Activated CD4-positive, alpha-beta T cell treated with anti-CD3 and anti-CD28 coated beads, Interleukin-2, amount 10 ng/mL, durations not matched to agents 24 days and 14 days (primary cell): ENCODE data around the gene FRMD4A. TPM values are rescaled to one million over a fixed set of nuclear protein-coding genes. Genes with fewer than 3 reads are reported as not detected.

Source experiments
- DNase-seq: peaks from one replicate; pipeline ENCODE4 v3.0.0; 2022
- H3K27ac Mint-ChIP-seq: one replicate; pipeline ENCODE4 v1.8.0; 2022; ENCODE audit warnings: mild to moderate bottlenecking, mixed read lengths
- H3K27me3 Mint-ChIP-seq: one replicate; pipeline ENCODE4 v1.8.0; 2022; ENCODE audit warnings: mixed read lengths
- H3K36me3 Mint-ChIP-seq: one replicate; pipeline ENCODE4 v1.8.0; 2022; ENCODE audit warnings: low read depth, mild to moderate bottlenecking, mixed read lengths
- H3K4me1 Mint-ChIP-seq: one replicate; pipeline ENCODE4 v1.8.0; 2021; ENCODE audit warnings: mixed read lengths
- H3K4me3 Mint-ChIP-seq: one replicate; pipeline ENCODE4 v1.8.0; 2022; ENCODE audit warnings: mild to moderate bottlenecking, moderate library complexity, mixed read lengths
- H3K9me3 Mint-ChIP-seq: one replicate; pipeline ENCODE4 v1.8.0; 2021; ENCODE audit warnings: mixed read lengths
- intact Hi-C: fragments of 100-400 bp; cut with micrococcal nuclease; formaldehyde crosslinking; loops from one replicate; pipeline ENCODE4 v1.15.1; 2023
- total RNA-seq: library from RNA; stranded (reverse); gene quantifications from 2 replicates; pipeline ENCODE4 v1.2.3, GENCODE V29; 2022

The FRMD4A gene
- total RNA-seq, 1 donor from 2014 or later, result 0.98 TPM

- no peak for DNase-seq
- Mint-ChIP-seq H3K27ac (no peak overlapping the region), H3K36me3 (no peaks in the 10 kb centered on the region), H3K27me3 (peaks cover 71% of the 10 kb centered on the region), H3K9me3 (no peaks in the 10 kb centered on the region), H3K4me3 (no peak overlapping the region), H3K4me1 (peaks cover 10% of the 10 kb centered on the region)
- intact Hi-C loops, result no loop called here
These were observed 158.3 kb downstream of the FRMD4A start for GRCh38 chr10:14172336-14172950.

DNA sequence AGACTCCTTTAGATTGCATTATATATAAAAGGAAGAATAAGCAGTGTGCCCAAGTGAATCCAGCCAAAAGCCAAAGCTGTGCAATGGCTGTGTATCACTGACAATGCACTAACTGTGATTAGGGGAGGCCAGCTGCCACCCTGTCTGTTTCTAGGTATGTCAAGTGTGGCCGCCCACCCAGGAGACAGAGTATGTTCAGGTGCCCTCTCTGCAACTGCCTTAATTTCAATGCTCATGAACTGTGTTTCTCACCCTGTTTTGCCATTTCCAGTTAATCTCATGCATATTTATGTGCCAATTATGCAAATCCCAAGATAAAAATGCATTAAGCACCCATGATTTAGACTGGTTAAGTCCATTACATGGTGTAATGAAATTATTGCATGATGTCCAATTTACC, 159.4 kb downstream of the FRMD4A start:
- peaks cover 10% of the 10 kb centered on the region for H3K4me1 Mint-ChIP-seq
- H3K27me3 Mint-ChIP-seq, result peaks cover 63% of the 10 kb centered on the region
- no peaks in the 10 kb centered on the region for H3K9me3 Mint-ChIP-seq
- DNase-seq, result no peak
- no peak overlapping the region for H3K4me3 Mint-ChIP-seq
- H3K27ac Mint-ChIP-seq, result no peak overlapping the region
- intact Hi-C loops, result no loop called here
- no peaks in the 10 kb centered on the region for H3K36me3 Mint-ChIP-seq

GRCh38 chr10:14163377-14164086, 167.2 kb downstream of the FRMD4A start:
- Mint-ChIP-seq H3K9me3 (no peaks in the 10 kb centered on the region), H3K27ac (no peak overlapping the region), H3K4me1 (no peaks in the 10 kb centered on the region), H3K27me3 (peaks cover 20% of the 10 kb centered on the region), H3K4me3 (no peak overlapping the region), H3K36me3 (no peaks in the 10 kb centered on the region)
- intact Hi-C loops, result no loop called here
- no peak for DNase-seq

- Mint-ChIP-seq H3K27ac (no peak overlapping the region), H3K36me3 (no peaks in the 10 kb centered on the region), H3K27me3 (peaks cover 20% of the 10 kb centered on the region), H3K9me3 (no peaks in the 10 kb centered on the region), H3K4me1 (no peaks in the 10 kb centered on the region), H3K4me3 (no peak overlapping the region)
- intact Hi-C loops, result no loop called here
- no peak for DNase-seq
These were observed 167.9 kb downstream of the FRMD4A start for GRCh38 chr10:14162629-14163344.

DNA sequence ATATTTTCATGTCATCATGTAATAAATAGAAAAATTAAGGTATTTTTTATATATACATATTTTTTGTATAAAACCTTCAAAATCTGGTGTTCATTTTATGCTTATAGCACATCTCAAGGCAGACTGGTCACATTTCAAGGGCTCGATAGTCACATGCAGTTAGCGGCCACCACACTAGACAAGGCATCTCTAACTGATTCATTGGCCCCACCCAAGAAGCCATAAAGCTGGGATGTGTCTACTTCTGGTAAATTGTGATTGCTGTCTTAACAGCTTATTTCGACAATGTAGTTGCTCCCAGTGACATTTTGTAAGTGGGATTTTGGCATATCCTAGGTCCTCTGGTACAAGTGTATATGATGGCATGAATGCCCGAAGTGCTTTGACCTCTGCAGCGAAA, 168.7 kb downstream of the FRMD4A start:
- peaks cover 7% of the 10 kb centered on the region for H3K9me3 Mint-ChIP-seq
- no peak for DNase-seq
- no peak overlapping the region for H3K4me3 Mint-ChIP-seq
- intact Hi-C loops, result no loop called here
- H3K27ac Mint-ChIP-seq, result no peak overlapping the region
- no peaks in the 10 kb centered on the region for H3K4me1 Mint-ChIP-seq
- no peaks in the 10 kb centered on the region for H3K36me3 Mint-ChIP-seq
- H3K27me3 Mint-ChIP-seq, result peaks cover 19% of the 10 kb centered on the region

- H3K4me3 Mint-ChIP-seq, result no peak overlapping the region
- peaks cover 11% of the 10 kb centered on the region for H3K9me3 Mint-ChIP-seq
These were observed 170.4 kb downstream of the FRMD4A start for GRCh38 chr10:14160299-14160698.

DNA sequence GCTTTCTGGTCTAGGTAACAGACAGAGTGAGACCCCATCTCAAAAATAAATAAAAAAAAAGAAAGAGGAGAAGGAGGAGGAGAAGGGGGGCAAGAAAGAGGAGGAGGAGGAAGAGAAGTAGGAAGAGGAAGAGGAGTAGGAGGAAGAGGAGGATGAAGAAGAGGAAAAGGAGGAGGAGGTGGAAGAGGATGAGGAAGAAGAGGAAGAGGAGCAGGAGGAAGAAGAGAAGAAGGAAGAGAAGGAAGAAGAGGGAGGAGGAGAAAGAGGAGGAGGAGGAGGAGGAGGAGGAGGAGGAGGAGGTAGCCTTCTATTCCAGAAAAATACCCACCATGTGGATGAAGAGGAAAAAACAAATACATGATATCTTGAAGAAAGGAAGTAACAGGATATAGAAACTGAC, 172.1 kb downstream of the FRMD4A start:
- H3K36me3 Mint-ChIP-seq, result no peaks in the 10 kb centered on the region
- peaks cover 17% of the 10 kb centered on the region for H3K27me3 Mint-ChIP-seq
- no peak overlapping the region for H3K4me3 Mint-ChIP-seq
- peaks cover 11% of the 10 kb centered on the region for H3K9me3 Mint-ChIP-seq
- intact Hi-C loops, result no loop called here
- no peaks in the 10 kb centered on the region for H3K4me1 Mint-ChIP-seq
- no peak for DNase-seq
- no peak overlapping the region for H3K27ac Mint-ChIP-seq

More at GRCh38 chr10:14160299-14160698, 170.4 kb downstream of the FRMD4A start:
- H3K36me3 Mint-ChIP-seq, result no peaks in the 10 kb centered on the region
- no peaks in the 10 kb centered on the region for H3K4me1 Mint-ChIP-seq
- DNase-seq, result no peak
- peaks cover 19% of the 10 kb centered on the region for H3K27me3 Mint-ChIP-seq
- intact Hi-C loops, result no loop called here
- H3K27ac Mint-ChIP-seq, result no peak overlapping the region

GRCh38 chr10:14156104-14156503, 174.6 kb downstream of the FRMD4A start:
- H3K36me3 Mint-ChIP-seq, result no peaks in the 10 kb centered on the region
- DNase-seq, result no peak
- H3K27me3 Mint-ChIP-seq, result peaks cover 14% of the 10 kb centered on the region
- H3K4me1 Mint-ChIP-seq, result no peaks in the 10 kb centered on the region
- H3K4me3 Mint-ChIP-seq, result no peak overlapping the region
- no peak overlapping the region for H3K27ac Mint-ChIP-seq
- intact Hi-C loops, result no loop called here
- H3K9me3 Mint-ChIP-seq, result peaks cover 11% of the 10 kb centered on the region

GRCh38 chr10:14153570-14154055, 177.1 kb downstream of the FRMD4A start:
- H3K36me3 Mint-ChIP-seq, result no peaks in the 10 kb centered on the region
- peaks cover 8% of the 10 kb centered on the region for H3K27me3 Mint-ChIP-seq

DNA sequence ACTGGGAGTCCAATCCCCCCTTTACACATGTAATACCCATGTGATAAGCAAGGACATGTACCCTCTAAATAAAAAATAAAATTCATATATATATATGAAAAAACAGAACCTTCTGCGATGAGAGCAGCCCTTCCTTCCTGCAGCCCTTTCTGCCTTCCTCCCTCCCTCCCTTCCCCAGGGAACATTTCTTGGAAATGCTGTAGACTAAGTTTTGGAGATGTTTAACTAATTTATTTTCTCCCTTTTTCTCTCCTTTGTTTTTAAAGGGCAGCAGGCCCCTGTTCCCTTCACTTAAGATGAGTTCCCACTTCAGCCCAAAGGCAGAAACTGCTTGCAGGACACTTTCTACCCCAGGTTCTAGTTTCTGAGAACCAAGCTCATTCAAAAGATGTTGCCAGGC, 179.2 kb downstream of the FRMD4A start:
- no peak overlapping the region for H3K27ac Mint-ChIP-seq
- no peaks in the 10 kb centered on the region for H3K36me3 Mint-ChIP-seq
- H3K9me3 Mint-ChIP-seq, result peaks cover 4% of the 10 kb centered on the region
- intact Hi-C loops, result no loop called here
- no peak for DNase-seq
- H3K4me3 Mint-ChIP-seq, result no peak overlapping the region
- H3K27me3 Mint-ChIP-seq, result peaks cover 11% of the 10 kb centered on the region
- no peaks in the 10 kb centered on the region for H3K4me1 Mint-ChIP-seq

More at GRCh38 chr10:14153570-14154055, 177.1 kb downstream of the FRMD4A start:
- no peak for DNase-seq
- H3K27ac Mint-ChIP-seq, result no peak overlapping the region
- no peak overlapping the region for H3K4me3 Mint-ChIP-seq
- H3K9me3 Mint-ChIP-seq, result peaks cover 11% of the 10 kb centered on the region
- intact Hi-C loops, result no loop called here
- no peaks in the 10 kb centered on the region for H3K4me1 Mint-ChIP-seq

GRCh38 chr10:14150526-14150925, 180.2 kb downstream of the FRMD4A start:
- H3K4me3 Mint-ChIP-seq, result no peak overlapping the region
- DNase-seq, result no peak
- intact Hi-C loops, result no loop called here
- no peak overlapping the region for H3K27ac Mint-ChIP-seq
- H3K9me3 Mint-ChIP-seq, result peaks cover under 1% of the 10 kb centered on the region
- H3K27me3 Mint-ChIP-seq, result peaks cover 11% of the 10 kb centered on the region
- no peaks in the 10 kb centered on the region for H3K4me1 Mint-ChIP-seq
- H3K36me3 Mint-ChIP-seq, result no peaks in the 10 kb centered on the region

DNA sequence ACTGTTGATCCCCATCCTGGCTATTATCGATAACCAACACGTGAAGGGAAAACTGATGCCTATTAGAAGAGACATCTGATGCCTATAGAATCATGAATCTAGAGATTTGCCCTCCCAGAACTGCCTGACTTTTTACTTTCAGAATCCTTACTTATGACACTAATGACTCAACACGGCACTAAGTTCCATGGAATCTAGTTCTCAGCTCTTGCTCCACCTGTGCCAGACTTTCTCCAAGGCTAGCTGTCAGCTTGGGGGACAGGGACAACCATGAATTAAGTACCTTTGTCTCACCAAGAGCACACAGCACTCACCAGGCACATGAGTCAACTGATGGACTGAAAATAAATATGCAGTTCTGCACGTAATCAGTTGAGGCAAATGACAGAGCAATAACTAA, 184.2 kb downstream of the FRMD4A start:
- no peak for DNase-seq
- H3K4me1 Mint-ChIP-seq, result no peaks in the 10 kb centered on the region
- intact Hi-C loops, result no loop called here
- no peaks in the 10 kb centered on the region for H3K9me3 Mint-ChIP-seq
- H3K36me3 Mint-ChIP-seq, result no peaks in the 10 kb centered on the region
- peaks cover 12% of the 10 kb centered on the region for H3K27me3 Mint-ChIP-seq
- H3K27ac Mint-ChIP-seq, result no peak overlapping the region
- no peak overlapping the region for H3K4me3 Mint-ChIP-seq

GRCh38 chr10:14146025-14146424, 184.7 kb downstream of the FRMD4A start:
- intact Hi-C loops, result no loop called here
- H3K36me3 Mint-ChIP-seq, result no peaks in the 10 kb centered on the region
- no peaks in the 10 kb centered on the region for H3K9me3 Mint-ChIP-seq
- DNase-seq, result no peak
- no peak overlapping the region for H3K27ac Mint-ChIP-seq
- no peaks in the 10 kb centered on the region for H3K4me1 Mint-ChIP-seq
- no peak overlapping the region for H3K4me3 Mint-ChIP-seq
- peaks cover 12% of the 10 kb centered on the region for H3K27me3 Mint-ChIP-seq

GRCh38 chr10:14144451-14144850, 186.3 kb downstream of the FRMD4A start:
- Mint-ChIP-seq H3K4me3 (no peak overlapping the region), H3K36me3 (no peaks in the 10 kb centered on the region), H3K9me3 (no peaks in the 10 kb centered on the region), H3K27me3 (peaks cover 12% of the 10 kb centered on the region), H3K27ac (no peak overlapping the region), H3K4me1 (no peaks in the 10 kb centered on the region)
- intact Hi-C loops, result no loop called here
- DNase-seq, result no peak
